Neutrophil (primary cell): Measurements from ENCODE around the gene STIL.

Experiments used
- H3K27ac ChIP-seq: fragments of 200-600 bp; sonication (generic); 2 replicates; pipeline ENCODE4 v1.5.1; 2016; ENCODE audit warnings: mild to moderate bottlenecking, moderate library complexity
- H3K27me3 ChIP-seq: fragments of 200-600 bp; sonication (generic); 2 replicates; pipeline ENCODE4 v1.6.0; 2016; ENCODE audit warnings: mild to moderate bottlenecking
- H3K36me3 ChIP-seq: fragments of 200-600 bp; sonication (generic); 2 replicates; pipeline ENCODE4 v1.5.1; 2017
- H3K4me1 ChIP-seq, 2 experiments: fragments of 200-600 bp in 1 of 2; sonication (generic) in 1 of 2; 1 replicate in 1 of 2; 2 replicates in 1 of 2; pipeline versions ENCODE4 v1.5.1 to v1.6.1; 2013 to 2016; ENCODE audit warnings: low read depth in 1 of 2, low read length in 1 of 2, mild to moderate bottlenecking in 1 of 2, moderate library complexity in 1 of 2; ENCODE audit not compliant: control insufficient read depth in 1 of 2, insufficient read depth in 1 of 2
- H3K4me3 ChIP-seq, 2 experiments: fragments of 200-600 bp in 1 of 2; sonication (generic) in 1 of 2; 1 replicate in 1 of 2; 2 replicates in 1 of 2; pipeline ENCODE4 v1.5.1; 2013 to 2016; ENCODE audit warnings: low read depth in 1 of 2, low read length in 1 of 2, mild to moderate bottlenecking in 1 of 2, moderate library complexity in 1 of 2
- H3K9me3 ChIP-seq: fragments of 200-600 bp; sonication (generic); 2 replicates; pipeline ENCODE4 v1.5.1; 2016
- TF ChIP-seq, protein P1 (sequence below): fragments of 200-600 bp; sonication (generic); IDR thresholded peaks from 2 replicates; pipeline ENCODE4 v1.5.1; 2016; ENCODE audit warnings: antibody characterized with exemption

Gene STIL

DNA sequence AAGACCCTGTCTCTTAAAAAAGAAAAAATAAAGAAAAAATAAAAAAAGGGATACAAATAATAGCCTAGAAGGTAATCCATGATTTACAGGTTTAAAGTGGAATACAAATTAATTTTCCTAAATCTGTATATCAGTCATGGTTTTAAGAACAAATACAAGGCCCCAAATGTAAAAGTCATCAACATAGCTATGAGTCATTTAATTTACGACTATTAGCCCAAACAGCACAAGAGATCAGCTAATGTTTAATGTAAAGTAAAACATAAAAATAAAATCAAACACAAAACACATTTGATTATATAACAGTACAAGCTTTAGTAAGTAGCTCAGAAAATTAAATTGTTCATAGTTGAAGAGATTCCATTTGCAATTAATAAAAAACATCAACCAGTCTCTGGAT is 61.6 kb downstream of the STIL start:
- Histone ChIP-seq H3K36me3 (peaks cover 48% of the 10 kb centered on the region), H3K27ac (no peak overlapping the region), H3K4me1 (no peaks in the 10 kb centered on the region), H3K4me3 (no peak overlapping the region), H3K27me3 (no peaks in the 10 kb centered on the region), H3K9me3 (no peaks in the 10 kb centered on the region)
- TF ChIP-seq, protein P1, sequence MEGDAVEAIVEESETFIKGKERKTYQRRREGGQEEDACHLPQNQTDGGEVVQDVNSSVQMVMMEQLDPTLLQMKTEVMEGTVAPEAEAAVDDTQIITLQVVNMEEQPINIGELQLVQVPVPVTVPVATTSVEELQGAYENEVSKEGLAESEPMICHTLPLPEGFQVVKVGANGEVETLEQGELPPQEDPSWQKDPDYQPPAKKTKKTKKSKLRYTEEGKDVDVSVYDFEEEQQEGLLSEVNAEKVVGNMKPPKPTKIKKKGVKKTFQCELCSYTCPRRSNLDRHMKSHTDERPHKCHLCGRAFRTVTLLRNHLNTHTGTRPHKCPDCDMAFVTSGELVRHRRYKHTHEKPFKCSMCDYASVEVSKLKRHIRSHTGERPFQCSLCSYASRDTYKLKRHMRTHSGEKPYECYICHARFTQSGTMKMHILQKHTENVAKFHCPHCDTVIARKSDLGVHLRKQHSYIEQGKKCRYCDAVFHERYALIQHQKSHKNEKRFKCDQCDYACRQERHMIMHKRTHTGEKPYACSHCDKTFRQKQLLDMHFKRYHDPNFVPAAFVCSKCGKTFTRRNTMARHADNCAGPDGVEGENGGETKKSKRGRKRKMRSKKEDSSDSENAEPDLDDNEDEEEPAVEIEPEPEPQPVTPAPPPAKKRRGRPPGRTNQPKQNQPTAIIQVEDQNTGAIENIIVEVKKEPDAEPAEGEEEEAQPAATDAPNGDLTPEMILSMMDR: no peak

DNA sequence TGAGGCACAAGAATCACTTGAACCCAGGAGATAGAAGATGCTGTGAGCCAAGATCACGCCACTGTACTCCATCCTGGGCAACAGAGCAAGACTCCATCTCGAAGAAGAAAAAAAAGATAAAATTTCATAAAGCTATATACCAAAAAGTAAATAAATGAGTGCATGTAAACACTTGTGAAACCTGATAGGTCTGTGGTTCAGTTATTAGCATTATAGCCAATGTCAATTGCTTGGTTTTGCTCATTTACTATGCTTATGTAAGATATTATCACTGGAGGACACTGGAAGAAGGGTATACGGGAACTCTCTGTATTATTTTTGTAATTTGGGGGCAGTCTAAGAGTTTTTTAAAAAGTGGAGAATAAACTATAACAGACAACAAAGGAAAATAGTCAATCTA is 64.2 kb downstream of the STIL start:
- H3K27me3 ChIP-seq: peaks cover 15% of the 10 kb centered on the region
- H3K9me3 ChIP-seq: no peaks in the 10 kb centered on the region
- no peak overlapping the region for H3K27ac ChIP-seq
- no peak overlapping the region for H3K4me3 ChIP-seq
- peaks cover 32% of the 10 kb centered on the region for H3K36me3 ChIP-seq
- TF ChIP-seq, protein P1: no peak
- H3K4me1 ChIP-seq: no peaks in the 10 kb centered on the region

DNA sequence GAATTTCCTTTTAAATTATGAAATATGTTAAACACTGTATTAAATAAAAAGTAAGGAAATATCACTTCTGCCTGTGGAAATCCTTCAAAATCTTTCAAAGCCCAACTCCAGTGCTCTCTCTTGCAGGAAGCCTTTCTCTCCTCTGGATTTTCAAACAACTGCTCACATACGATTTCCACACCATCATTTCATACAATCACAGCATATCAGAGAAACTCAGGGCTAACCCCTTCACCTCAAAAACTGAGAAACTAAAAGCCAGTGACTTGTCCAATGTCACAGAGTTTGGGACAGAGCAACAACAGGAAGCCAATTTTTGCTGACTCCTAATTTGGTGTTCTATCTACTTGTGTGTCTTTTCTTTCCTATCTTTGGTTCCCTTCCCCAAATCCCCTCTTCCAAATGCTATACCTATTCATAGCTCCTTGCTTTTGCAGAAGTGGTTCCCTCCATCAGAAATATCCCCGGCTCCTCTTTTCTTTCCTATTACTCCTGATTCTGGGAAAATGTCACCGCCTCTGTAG is 69.5 kb downstream of the STIL start:
- Histone ChIP-seq H3K4me3 (no peak overlapping the region), H3K36me3 (peaks cover 4% of the 10 kb centered on the region), H3K27me3 (peaks cover 54% of the 10 kb centered on the region), H3K9me3 (no peaks in the 10 kb centered on the region), H3K27ac (no peak overlapping the region), H3K4me1 (no peaks in the 10 kb centered on the region)
- TF ChIP-seq, protein P1: no peak

DNA sequence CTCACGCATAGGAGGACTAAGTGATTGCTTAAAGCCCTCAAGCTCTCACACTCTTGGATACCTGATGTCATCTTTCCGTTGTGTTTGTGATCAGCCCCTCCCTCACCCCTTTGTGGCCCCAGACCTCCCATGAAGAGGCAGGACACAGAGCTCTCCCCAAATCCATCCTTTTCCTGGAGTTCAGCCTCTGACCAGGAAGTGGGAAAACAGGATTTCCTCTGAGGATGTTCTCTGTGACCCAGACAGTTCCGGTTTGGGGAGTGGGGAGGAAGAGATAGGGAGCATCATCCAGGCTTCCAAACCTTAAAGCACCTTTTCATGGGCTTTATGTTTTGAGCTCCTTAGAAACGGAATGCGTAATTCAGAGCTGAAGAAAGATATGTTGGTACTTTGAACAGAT is 70.0 kb downstream of the STIL start:
- no peak overlapping the region for H3K27ac ChIP-seq
- no peak overlapping the region for H3K4me3 ChIP-seq
- TF ChIP-seq, protein P1: no peak
- H3K4me1 ChIP-seq: no peaks in the 10 kb centered on the region
- no peaks in the 10 kb centered on the region for H3K9me3 ChIP-seq
- no peaks in the 10 kb centered on the region for H3K36me3 ChIP-seq
- H3K27me3 ChIP-seq: peaks cover 59% of the 10 kb centered on the region

DNA sequence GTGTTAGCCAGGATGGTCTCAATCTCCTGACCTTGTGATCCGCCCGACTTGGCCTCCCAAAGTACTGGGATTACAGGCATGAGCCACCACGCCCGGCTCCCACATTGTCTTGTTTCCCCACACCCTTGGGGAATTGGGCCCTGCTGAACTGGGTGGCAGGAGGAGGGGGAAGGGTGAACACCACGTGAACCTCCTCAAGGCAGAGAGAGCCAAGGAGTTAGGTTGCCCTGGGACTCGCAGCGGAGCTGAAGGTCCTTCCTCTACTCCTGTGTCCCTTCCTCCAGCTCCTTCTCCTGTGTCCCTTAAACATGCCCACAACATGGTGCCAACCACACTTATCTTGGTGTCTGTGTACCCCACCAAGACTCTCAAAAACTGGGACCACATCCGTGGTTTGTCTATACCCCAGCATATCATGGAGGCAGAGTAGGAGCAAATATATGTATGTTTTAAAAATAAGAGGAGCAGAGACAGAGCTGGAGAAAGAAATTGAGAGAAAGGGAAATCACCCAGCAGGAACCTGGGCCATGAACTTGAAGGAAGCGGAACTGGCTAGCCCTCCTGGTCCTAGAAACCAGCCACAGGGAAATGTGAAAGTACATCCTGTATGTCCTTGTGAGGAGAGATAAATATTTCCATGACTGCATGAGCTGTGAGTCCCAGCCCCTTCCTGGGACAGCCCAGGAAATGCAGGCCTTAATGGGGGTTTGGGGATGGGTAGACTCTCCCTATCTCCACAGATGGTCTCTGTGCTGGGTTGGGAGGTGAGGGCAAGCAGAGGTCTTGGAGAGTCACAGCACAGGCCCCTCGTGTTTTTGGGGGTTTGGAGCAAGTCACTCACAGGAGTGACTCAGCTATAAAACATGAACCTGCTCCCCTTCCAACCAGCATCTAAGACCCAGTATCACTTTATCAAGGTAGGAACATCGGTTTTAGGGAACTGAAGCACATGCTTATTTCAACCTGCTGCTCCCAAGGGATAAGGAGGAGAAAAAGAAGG is 72.5 kb downstream of the STIL start:
- H3K27me3 ChIP-seq: peaks cover 84% of the 10 kb centered on the region
- no peaks in the 10 kb centered on the region for H3K36me3 ChIP-seq
- TF ChIP-seq, protein P1: no peak
- H3K4me1 ChIP-seq: no peaks in the 10 kb centered on the region
- no peak overlapping the region for H3K27ac ChIP-seq
- H3K9me3 ChIP-seq: no peaks in the 10 kb centered on the region
- no peak overlapping the region for H3K4me3 ChIP-seq
